ENCODE results near the gene WDHD1.
"Not testable (repeated sequence)": the region's sequence is repeated elsewhere in the genome, so short reads cannot be mapped to it uniquely, and the experiment has no call there.

Gene WDHD1

DNA sequence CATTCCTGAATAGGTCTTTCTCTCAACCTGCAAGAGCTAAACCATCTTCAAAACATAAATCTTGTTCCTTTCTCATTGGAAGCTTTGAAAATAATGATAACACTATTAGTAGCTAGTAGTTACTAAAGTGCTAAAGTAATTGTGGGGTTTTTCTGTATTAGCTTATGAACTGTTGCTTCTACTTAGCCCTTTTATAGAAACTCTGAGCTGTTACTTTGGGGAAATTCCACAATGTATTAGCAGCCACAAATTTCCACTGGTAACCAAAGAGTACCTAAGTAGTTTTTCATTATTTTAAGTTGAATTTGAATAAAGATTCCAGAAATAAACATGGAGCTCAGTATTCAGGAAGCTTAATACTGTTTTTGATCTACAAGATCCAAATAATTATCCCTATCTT lies 18.2 kb upstream of the WDHD1 start:
- no peak for DNase-seq

GRCh38 chr14:55043528-55043927 lies 16.6 kb upstream of the WDHD1 start:
- no peak for DNase-seq

- DNase-seq: no peak
These were observed 11.8 kb upstream of the WDHD1 start for GRCh38 chr14:55038708-55039107.

DNA sequence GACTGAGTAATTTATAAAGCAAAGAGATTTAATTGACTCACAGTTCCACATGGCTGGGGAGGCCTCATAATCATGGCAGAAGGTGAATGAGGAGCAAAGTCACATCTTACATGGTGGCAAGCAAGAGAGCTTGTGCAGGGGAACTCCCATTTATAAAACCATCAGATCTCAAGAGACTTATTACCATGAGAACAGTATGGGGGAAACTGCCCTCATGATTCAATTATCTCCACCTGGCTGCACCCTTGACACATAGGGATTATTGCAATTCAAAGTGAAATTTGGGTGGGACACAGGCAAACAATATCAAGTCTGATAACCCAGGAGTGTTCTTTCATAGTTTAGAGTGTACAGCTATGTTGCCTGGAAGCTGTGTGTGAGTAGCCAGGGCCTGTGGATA lies 11.1 kb upstream of the WDHD1 start:
- DNase-seq: peak; percentile 41

GRCh38 chr14:55031190-55031589 lies 4.3 kb upstream of the WDHD1 start:
- DNase-seq: peak; percentile 9

DNA sequence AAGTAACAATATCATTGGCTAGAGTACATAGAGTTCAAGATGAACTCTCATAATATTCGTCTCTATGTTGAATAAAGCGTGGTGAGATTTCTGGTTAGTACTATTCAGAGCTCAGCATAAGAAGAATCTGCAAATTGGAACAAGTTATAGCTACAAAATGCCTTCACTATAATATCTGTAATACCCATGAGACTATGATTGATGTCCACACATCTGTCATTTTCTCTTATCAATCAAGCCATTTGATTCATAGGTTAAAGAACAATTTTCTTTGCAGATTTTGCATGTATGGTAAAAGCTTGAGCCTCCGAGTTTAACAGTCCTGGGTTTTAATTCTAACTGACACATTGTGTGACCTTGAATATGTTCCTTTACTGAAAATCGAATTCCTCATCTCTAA lies 1.6 kb upstream of the WDHD1 start:
- no peak for DNase-seq

- DNase-seq: peak; percentile 55
These were observed 1.2 kb upstream of the WDHD1 start for GRCh38 chr14:55028066-55028465.

DNA sequence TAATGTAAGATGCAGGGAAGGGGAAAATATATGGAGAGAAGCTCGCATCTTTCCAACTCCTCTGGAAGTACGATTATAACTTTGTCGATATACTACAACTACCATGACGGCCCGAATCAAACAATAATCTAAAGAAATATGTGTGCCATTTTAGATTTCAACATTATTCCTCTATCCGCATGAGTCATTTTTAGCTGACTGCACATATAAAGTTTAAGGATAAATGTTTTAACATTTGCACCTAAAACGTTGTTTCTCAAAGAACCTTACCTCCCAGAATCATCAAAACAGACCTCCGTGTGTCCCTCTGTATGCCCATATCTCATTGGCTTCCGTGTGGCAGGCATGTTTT lies 482 bp downstream of the WDHD1 start:
- DNase-seq: no peak

DNA sequence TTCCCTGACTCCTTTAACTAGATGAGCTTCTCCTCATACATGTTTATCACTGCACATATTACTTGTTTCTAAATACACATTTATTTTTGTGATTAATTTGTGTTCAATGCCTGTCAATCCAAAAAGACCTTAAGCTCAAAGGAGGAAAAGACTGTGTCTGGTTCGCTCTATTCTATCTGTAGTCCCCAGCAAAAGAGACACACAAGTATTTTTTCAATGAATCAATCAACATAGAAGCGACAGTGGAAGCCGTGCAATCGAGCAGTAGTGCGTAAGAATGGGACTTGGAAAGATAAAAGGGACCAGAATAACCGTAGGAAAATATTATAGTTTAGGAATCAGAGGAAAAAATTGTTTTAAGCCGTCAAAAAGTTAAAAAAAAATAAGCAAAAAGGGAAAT lies 951 bp downstream of the WDHD1 start:
- DNase-seq: peak; percentile 26

DNA sequence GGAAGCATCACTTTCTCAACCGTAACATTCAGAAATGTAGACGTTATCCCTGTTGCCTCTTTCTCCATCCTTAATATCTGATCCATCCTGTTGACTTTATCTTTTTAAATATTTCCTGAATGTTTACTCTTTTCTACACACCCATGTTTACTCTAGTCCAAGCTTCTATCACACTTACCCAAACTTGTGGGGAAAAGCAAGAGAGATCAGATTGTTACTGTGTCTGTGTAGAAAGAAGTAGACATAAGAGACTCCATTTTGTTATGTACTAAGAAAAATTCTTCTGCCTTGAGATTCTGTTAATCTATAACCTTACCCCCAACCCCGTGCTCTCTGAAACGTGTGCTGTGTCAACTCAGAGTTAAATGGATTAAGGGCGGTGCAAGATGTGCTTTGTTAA lies 2.5 kb downstream of the WDHD1 start:
- DNase-seq: not testable (repeated sequence)

DNA sequence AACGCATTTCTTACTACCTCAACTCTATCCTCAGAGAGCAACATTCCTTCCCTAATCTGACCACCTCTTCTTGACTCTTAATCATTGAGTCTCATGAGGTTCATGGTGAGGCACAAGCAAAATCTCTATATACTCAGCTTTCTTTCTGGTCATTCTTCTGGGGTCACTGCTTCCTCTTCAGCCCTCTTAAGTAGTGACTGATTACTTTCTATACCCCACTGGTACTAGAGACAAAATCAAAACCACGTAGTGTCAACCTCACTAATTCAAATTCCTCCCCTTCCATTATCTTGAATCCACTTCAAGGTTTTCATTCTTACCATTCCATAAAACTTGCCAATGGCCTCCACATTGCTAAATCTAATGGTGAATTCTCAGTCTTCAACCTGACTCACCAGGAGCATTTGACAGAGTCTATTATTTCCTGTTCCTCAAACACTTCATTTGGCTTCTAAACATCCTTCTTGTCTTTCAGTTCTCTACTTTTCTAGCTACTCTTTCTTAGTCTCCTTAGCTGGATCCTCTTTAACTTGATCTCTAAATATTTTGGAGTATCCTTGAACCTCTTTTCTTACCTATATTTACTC lies 6.8 kb downstream of the WDHD1 start:
- DNase-seq: no peak

GRCh38 chr14:55015006-55015405 lies 11.9 kb downstream of the WDHD1 start:
- DNase-seq: no peak

DNA sequence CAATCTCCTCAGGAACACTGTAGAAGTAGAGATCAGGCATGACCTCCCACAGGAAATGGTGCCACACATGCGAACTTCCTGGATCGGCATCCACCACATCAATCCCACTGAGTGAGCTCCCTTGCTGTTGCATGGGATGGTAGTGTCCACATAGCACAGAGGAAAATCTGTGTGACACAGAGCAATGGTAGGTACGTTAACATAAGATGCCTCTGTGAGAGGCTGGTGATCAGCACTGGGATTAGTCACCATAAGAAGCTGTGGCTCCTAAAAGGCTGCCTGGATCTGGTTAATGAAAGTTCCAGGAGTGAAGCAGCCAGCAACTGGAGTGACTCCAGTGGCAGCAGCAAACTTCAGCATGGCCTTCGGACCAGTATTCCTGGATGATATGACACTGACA lies 21.8 kb downstream of the WDHD1 start:
- no peak for DNase-seq

DNA sequence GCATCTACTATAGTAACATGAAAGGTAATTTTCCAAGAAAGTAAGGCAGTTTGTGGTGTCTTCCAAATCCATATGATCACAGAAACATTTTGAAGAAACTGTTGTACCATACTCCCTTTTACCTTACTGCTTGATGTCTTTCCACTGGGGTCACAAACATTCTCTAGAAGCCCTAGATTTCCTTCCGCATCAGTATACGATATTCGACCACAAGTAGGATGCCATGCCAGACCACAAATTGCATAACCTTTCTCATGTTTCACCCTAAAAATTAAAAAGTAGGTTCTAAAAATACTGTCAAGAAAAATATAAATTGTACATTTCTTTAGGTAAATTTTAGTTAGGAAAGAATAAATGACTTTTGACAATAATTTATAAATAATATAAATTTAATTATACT lies 26.5 kb downstream of the WDHD1 start:
- DNase-seq: no peak

GRCh38 chr14:54985156-54985555 lies 41.7 kb downstream of the WDHD1 start:
- DNase-seq: no peak

DNA sequence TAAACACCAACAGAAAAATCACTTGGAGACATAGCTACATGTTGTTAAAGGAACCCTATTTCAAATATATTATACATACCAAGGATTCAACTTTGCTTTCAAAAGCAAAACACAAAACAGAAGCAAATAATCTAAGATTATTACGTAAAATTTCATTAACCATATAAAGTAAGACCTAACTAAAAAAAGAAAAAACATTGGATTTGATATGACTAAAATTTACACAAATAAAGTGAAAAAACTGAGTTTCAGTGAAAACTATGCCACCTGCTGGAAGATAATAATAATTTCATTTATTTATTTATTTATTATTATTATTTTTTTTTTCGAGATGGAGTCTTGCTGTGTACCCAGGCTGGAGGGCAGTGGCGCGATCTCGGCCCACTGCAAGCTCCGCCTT lies 45.2 kb downstream of the WDHD1 start:
- DNase-seq: peak; percentile 17

DNA sequence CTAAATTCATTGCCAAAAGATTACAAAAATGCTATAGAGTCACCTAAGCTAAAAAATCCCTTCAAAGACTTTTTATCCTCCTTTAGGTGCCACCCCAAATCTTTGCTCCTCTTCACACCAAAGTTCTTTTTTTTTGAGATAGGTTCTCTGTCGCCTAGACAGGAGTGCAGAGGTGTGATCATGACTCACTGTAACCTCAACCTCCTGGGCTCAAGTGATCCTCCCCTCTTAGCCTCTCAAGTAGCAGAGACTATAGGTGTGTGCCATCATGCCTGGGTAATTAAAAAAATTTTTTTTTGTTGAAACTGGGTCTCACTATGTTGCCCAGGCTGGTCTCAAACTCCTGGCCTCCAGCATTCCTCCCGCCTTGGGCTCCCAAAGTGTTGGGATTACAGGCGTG lies 47.9 kb downstream of the WDHD1 start:
- DNase-seq: no peak

GRCh38 chr14:54976316-54976715 lies 50.6 kb downstream of the WDHD1 start:
- DNase-seq: no peak

DNA sequence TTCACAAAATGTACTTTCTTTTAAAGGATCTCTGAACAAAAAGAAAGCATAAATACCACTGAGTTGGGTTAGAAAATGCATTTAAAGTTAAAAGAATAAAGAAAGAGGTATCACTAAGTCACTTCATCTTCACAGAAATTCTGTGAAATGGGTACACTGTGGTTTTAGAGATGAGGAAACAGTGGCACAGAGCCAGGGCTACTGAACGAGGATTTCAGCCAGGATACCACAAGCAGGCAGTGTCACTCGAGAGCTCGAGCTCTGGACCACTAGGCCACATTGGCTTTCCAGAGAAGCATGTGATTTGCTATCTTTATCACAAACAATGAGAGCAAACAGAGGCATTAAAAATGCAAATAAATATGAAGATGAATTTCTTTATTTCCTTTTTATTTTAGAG lies 51.0 kb downstream of the WDHD1 start:
- no peak for DNase-seq

DNA sequence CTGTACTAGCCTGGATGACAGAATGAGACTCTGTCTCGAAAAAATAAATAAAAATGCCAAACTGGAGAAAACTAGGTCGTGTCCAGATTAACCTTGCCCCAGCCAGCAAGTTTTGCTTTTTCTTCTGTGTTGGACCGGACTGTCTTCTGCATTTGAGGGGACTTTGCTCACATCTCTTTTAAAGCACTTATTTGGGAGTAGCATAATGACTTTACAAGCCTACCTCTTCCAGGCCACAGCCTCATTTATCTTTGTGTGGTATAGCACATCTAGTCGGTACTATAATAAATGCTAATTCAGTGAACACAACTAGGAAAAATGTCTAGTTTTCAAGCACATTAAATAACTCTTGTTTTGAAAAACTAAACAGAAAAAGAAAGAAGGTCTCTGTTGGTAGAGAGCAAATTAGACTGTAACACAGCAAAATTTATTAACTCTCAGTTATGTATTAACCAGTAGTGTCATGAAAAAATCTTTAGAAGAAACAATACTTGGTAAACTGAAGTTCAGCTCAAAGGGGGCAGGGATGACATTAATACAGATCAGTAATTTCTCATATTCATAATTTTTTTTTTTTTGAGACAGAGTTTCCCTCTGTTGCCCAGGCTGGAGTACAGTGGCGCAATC lies 52.0 kb downstream of the WDHD1 start:
- DNase-seq: no peak

GRCh38 chr14:54967496-54967895 lies 59.4 kb downstream of the WDHD1 start:
- DNase-seq: no peak

DNA sequence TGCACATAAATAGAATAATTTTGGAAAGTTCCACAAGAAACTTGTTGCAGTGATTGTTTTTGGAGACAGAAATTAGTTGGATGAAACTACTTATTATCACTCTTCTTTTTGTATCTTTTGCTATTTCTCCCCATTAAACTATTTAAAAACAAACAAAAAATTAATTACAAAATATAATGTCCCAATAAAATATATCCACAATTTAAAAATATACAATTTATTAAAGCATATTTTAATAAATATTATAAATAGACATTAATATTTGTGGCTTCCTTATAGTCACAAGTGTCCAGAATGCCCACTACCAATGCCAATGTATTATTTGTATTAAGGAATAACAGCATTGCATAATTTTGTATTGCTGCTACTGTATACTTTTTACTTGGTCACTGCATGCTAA lies 71.8 kb downstream of the WDHD1 start:
- no peak for DNase-seq

DNA sequence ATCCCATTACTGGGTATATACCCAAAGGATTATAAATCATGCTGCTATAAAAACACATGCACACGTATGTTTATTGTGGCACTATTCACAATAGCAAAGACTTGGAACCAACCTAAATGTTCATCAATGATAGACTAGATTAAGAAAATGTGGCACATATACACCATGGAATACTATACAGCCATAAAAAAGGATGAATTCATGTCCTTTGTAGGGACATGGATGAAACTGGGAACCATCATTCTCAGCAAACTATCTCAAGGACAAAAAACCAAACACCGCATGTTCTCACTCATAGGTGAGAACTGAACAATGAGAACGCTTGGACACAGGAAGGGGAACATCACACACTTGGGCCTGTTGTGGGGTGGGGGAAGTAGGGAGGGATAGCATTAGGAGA lies 73.3 kb downstream of the WDHD1 start:
- not testable (repeated sequence) for DNase-seq

GRCh38 chr14:54952803-54953202 lies 74.1 kb downstream of the WDHD1 start:
- DNase-seq: not testable (repeated sequence)

DNA sequence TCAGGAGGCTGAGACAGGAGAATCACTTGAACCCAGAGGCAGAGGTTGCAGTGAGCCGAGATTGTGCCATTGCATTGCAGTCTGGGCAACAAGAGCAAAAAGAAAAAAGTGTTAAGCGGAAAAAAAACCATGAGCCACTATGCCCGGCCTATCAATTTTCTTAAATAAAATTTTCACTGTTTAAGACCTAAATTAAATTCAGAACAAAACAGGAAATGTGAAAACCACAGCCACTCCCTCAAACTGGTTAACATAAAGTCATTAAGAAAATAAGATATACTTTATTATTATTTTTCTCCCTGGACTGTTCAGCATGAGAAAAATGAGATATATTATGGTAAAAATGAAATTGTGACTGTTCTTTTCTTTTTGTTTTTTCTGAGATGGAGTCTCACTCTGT lies 79.7 kb downstream of the WDHD1 start:
- no peak for DNase-seq

All from NCI-H69 (cell line).